Endothelial cell of umbilical vein (primary cell): Measurements from ENCODE around the gene MLEC. TPM values are rescaled to one million over a fixed set of nuclear protein-coding genes. Genes with fewer than 3 reads are reported as not detected.

Experiments
- BruUV-seq: library from RNA; stranded (reverse); fragments of 400-500 nt; replicated peaks from 2 replicates; lab custom pipeline; 2021; lab: Mats Ljungman, UMichigan
- CTCF ChIA-PET: fragments of 300-600, 350-600 bp; sonication (Branson Sonifier 250); formaldehyde crosslinking; loops from one replicate; lab custom pipeline; 2021; ENCODE audit warnings: antibody characterized with exemption, inconsistent platforms; lab: Charles Lee
- POLR2A ChIA-PET: fragments of 300-600, 350-600 bp; sonication (Branson Sonifier 250); formaldehyde crosslinking; loops from one replicate; lab custom pipeline; 2021; ENCODE audit warnings: antibody characterized with exemption, inconsistent platforms; lab: Charles Lee
- DNase-seq: peaks from one replicate; pipeline ENCODE4 v3.0.0-alpha.2; 2011; ENCODE audit warnings: low read depth, low spot score
- FAIRE-seq: peaks from 2 replicates; lab custom pipeline; 2011; peaks lifted over from hg19 to GRCh38; lab: Jason Lieb, UNC
- H2AFZ ChIP-seq: 2 replicates; pipeline ENCODE4 v1.6.0; 2012; ENCODE audit warnings: low read depth, low read length, control low read depth, inconsistent platforms
- H3K27ac ChIP-seq: 2 replicates; pipeline ENCODE4 v1.5.1; 2011; ENCODE audit warnings: low read depth, mild to moderate bottlenecking, control low read depth, low read length, moderate library complexity; ENCODE audit not compliant: insufficient read depth
- H3K27me3 ChIP-seq, 2 experiments: 2 replicates each; pipeline versions ENCODE4 v1.6.0 to v1.6.1; 2011; ENCODE audit warnings: low read length in 2 of 2, mixed read lengths in 1 of 2; ENCODE audit not compliant: control insufficient read depth in 2 of 2, insufficient read depth in 2 of 2
- H3K36me3 ChIP-seq, 2 experiments: 2 replicates in 1 of 2; 3 replicates in 1 of 2; pipeline ENCODE4 v1.5.1; 2011; ENCODE audit warnings: low read length in 2 of 2, mild to moderate bottlenecking in 1 of 2, moderate library complexity in 1 of 2; ENCODE audit not compliant: control insufficient read depth in 2 of 2, insufficient read depth in 2 of 2; ENCODE audit errors: extremely low read depth in 1 of 2
- H3K4me1 ChIP-seq: 3 replicates; pipeline ENCODE4 v1.5.1; 2011; ENCODE audit warnings: mild to moderate bottlenecking, low read length; ENCODE audit not compliant: control insufficient read depth, insufficient read depth; ENCODE audit errors: extremely low read depth
- H3K4me2 ChIP-seq: 2 replicates; pipeline ENCODE4 v1.6.1; 2011; ENCODE audit warnings: low read length, control low read depth, mixed read lengths; ENCODE audit not compliant: insufficient read depth
- H3K4me3 ChIP-seq, 3 experiments: fragments of 200-600 bp in 1 of 3; sonication (generic), shearing (Covaris generic) in 1 of 3; replicated peaks in 1 of 3; 2 replicates each; pipeline ENCODE4 v1.5.1; 2011 to 2016; ENCODE audit warnings: control low read depth in 3 of 3, low read length in 3 of 3, mild to moderate bottlenecking in 2 of 3, inconsistent platforms in 1 of 3, low read depth in 1 of 3, moderate library complexity in 1 of 3; ENCODE audit not compliant: insufficient read depth in 1 of 3
- H3K79me2 ChIP-seq: 2 replicates; pipeline ENCODE4 v1.6.0; 2012; ENCODE audit warnings: low read length, inconsistent platforms; ENCODE audit not compliant: control insufficient read depth, insufficient read depth
- H3K9ac ChIP-seq: replicated peaks from 2 replicates; pipeline ENCODE3; 2011; ENCODE audit warnings: low read length, control low read depth; ENCODE audit not compliant: insufficient read depth; ENCODE audit errors: extremely low read depth
- H3K9me1 ChIP-seq: replicated peaks from 3 replicates; pipeline ENCODE4 v1.6.0; 2011; ENCODE audit warnings: mild to moderate bottlenecking, low read length; ENCODE audit not compliant: control insufficient read depth, insufficient read depth; ENCODE audit errors: extremely low read depth
- H3K9me3 ChIP-seq: replicated peaks from 2 replicates; pipeline ENCODE4 v1.5.1; 2012; ENCODE audit warnings: low read length, inconsistent platforms; ENCODE audit not compliant: control insufficient read depth, insufficient read depth
- H4K20me1 ChIP-seq: replicated peaks from 2 replicates; pipeline ENCODE3; 2011; ENCODE audit warnings: mild to moderate bottlenecking, low read length; ENCODE audit not compliant: control insufficient read depth, insufficient read depth; ENCODE audit errors: extremely low read depth
- EZH2 ChIP-seq: IDR thresholded peaks from 2 replicates; pipeline ENCODE4 v1.6.1; 2012; ENCODE audit warnings: borderline replicate concordance, low read depth, mild to moderate bottlenecking, moderate library complexity, low read length, inconsistent platforms; ENCODE audit not compliant: severe bottlenecking
- GATA2 ChIP-seq: IDR thresholded peaks from 2 replicates; pipeline ENCODE4 v1.7.0; 2011; ENCODE audit warnings: low read depth, mild to moderate bottlenecking, moderate library complexity, mixed read lengths, low read length; ENCODE audit not compliant: insufficient read length, insufficient read depth
- POLR2A ChIP-seq: IDR thresholded peaks from 2 replicates; pipeline ENCODE4 v1.6.1; 2012; ENCODE audit warnings: low read depth, mild to moderate bottlenecking, control low read depth, low read length
- POLR2AphosphoS5 ChIP-seq: IDR thresholded peaks from 2 replicates; pipeline ENCODE4 v1.6.1; 2012; ENCODE audit warnings: low read depth, mild to moderate bottlenecking, control low read depth, low read length, moderate library complexity; ENCODE audit not compliant: insufficient read depth
- dilution Hi-C: fragments of 300-500 bp; cut with MboI; formaldehyde crosslinking; loops from one replicate; pipeline ENCODE4 v1.15.0; 2019; ENCODE audit warnings: low sequenced_read_pairs; ENCODE audit not compliant: extremely low pct_ligation_motif_present
- intact Hi-C: fragments of 100-400 bp; cut with micrococcal nuclease; formaldehyde crosslinking; loops from one replicate; pipeline ENCODE4 v1.10.0; 2022
- polyA plus RNA-seq, 4 experiments: library from polyadenylated mRNA; depleted of rRNA in 3 of 4; stranded (reverse) in 3 of 4; unstranded in 1 of 4; fragments of >200 nt; gene quantifications; 2 replicates each; pipeline versions ENCODE4 v1.2.1 to v1.2.3, GENCODE V29; 2011 to 2012; ENCODE audit warnings: missing spikeins in 1 of 4
- total RNA-seq: library from RNA; stranded (reverse); gene quantifications from 2 replicates; pipeline ENCODE4 v1.2.3, GENCODE V29; 2021
- TF ChIP-seq, protein P1 (sequence below), 2 donors: IDR thresholded peaks; 1 replicate in 1 of 2; 2 replicates in 1 of 2; pipeline ENCODE4 v1.5.1; 2011; ENCODE audit warnings: low read length in 2 of 2, mild to moderate bottlenecking in 2 of 2, moderate library complexity in 2 of 2, control low read depth in 1 of 2, inconsistent platforms in 1 of 2, low read depth in 1 of 2; ENCODE audit not compliant: insufficient read depth in 1 of 2; ENCODE audit errors: extremely low read depth in 1 of 2

MLEC gene
- total and polyA plus RNA-seq, 2 donors (not counting 3 experiments of a cell fraction or from before 2014, with no cell fraction given): 28.4 to 144 TPM

DNA sequence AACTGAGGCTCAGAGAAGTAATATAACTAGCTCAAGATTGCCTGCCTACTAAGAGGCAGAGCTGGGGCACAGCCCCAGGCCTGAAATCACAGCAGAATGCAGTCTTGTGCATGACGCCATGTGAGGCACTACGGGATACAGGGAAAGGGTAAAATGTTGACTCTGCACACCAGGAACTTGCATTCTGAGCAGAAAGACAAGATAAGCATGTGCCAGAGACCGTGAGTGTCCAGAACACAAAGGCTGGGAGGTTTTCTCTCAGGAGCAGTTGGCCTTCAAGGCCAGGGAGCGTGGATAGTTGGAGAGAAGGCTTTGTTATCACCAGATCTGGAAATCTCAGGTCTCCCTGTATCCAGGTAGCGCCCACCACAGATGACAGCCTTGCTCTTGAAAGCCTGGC is 23.2 kb upstream of the MLEC start:
- POLR2A ChIA-PET: no interaction called here
- H3K27ac ChIP-seq: no peak overlapping the region
- no peaks in the 10 kb centered on the region for H3K79me2 ChIP-seq
- no peak overlapping the region for H3K4me3 ChIP-seq
- peaks cover 2 to 5% of the 10 kb centered on the region in 2 experiments for H3K27me3 ChIP-seq
- CTCF ChIA-PET: interaction anchor here (1.8 to 3.4 kb wide), 2 partner anchors 15 to 17 kb away, joined by 8 to 24 read pairs; no protein-coding TSS in a partner anchor
- no peaks in the 10 kb centered on the region for H3K36me3 ChIP-seq
- no peak overlapping the region for H3K4me2 ChIP-seq
- H3K9me1 ChIP-seq: no peaks in the 10 kb centered on the region
- no peaks in the 10 kb centered on the region for H3K4me1 ChIP-seq
- H3K9ac ChIP-seq: no peak overlapping the region
- FAIRE-seq (no peak), DNase-seq (no peak)
- BruUV-seq: no TSS peak
- dilution Hi-C loops (no loop called here), intact Hi-C loops (no loop called here)
- H4K20me1 ChIP-seq: no peaks in the 10 kb centered on the region
- TF ChIP-seq EZH2: no peak
- TF ChIP-seq POLR2AphosphoS5: no peak
- TF ChIP-seq GATA2: no peak
- TF ChIP-seq, protein P1, sequence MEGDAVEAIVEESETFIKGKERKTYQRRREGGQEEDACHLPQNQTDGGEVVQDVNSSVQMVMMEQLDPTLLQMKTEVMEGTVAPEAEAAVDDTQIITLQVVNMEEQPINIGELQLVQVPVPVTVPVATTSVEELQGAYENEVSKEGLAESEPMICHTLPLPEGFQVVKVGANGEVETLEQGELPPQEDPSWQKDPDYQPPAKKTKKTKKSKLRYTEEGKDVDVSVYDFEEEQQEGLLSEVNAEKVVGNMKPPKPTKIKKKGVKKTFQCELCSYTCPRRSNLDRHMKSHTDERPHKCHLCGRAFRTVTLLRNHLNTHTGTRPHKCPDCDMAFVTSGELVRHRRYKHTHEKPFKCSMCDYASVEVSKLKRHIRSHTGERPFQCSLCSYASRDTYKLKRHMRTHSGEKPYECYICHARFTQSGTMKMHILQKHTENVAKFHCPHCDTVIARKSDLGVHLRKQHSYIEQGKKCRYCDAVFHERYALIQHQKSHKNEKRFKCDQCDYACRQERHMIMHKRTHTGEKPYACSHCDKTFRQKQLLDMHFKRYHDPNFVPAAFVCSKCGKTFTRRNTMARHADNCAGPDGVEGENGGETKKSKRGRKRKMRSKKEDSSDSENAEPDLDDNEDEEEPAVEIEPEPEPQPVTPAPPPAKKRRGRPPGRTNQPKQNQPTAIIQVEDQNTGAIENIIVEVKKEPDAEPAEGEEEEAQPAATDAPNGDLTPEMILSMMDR (IDR thresholded peaks at IDR 0.05; ENCODE audit: extremely low read depth in 1 of 2, insufficient read depth in 1 of 2, low read depth in 1 of 2, low read length in 2 of 2): no peak
- no peak for TF ChIP-seq POLR2A
- H3K9me3 ChIP-seq: no peaks in the 10 kb centered on the region
- no peak overlapping the region for H2AFZ ChIP-seq
